Fibroblast of peridontal ligament (primary cell): Measurements from ENCODE around the gene SC5D.

Source experiments
- DNase-seq: peaks from one replicate; pipeline ENCODE4 v3.0.0-alpha.2; 2010; ENCODE audit errors: extremely low read depth

Gene SC5D

GRCh38 chr11:121328967-121329679 lies 36.6 kb downstream of the SC5D start:
- DNase-seq, result no peak

GRCh38 chr11:121329781-121330395 lies 37.3 kb downstream of the SC5D start:
- DNase-seq, result no peak

- no peak for DNase-seq
Observed at GRCh38 chr11:121330614-121331435, 38.3 kb downstream of the SC5D start.

- DNase-seq, result no peak
Observed at GRCh38 chr11:121334973-121335710, 42.6 kb downstream of the SC5D start.

- DNase-seq, result no peak
Observed at GRCh38 chr11:121336279-121336937, 43.8 kb downstream of the SC5D start.

- no peak for DNase-seq
Observed at GRCh38 chr11:121337078-121337477, 44.5 kb downstream of the SC5D start.

- no peak for DNase-seq
Observed at GRCh38 chr11:121337740-121338272, 45.2 kb downstream of the SC5D start.

- DNase-seq, result no peak
Observed at GRCh38 chr11:121338536-121338935, 46.0 kb downstream of the SC5D start.

- no peak for DNase-seq
Observed at GRCh38 chr11:121340032-121340580, 47.5 kb downstream of the SC5D start.

- no peak for DNase-seq
Observed at GRCh38 chr11:121341609-121342008, 49.0 kb downstream of the SC5D start.

- DNase-seq, result no peak
Observed at GRCh38 chr11:121344824-121345223, 52.3 kb downstream of the SC5D start.

GRCh38 chr11:121347094-121347493 lies 54.5 kb downstream of the SC5D start:
- DNase-seq, result no peak

- DNase-seq, result no peak
Observed at GRCh38 chr11:121347813-121348212, 55.2 kb downstream of the SC5D start.

GRCh38 chr11:121348220-121348875 lies 55.8 kb downstream of the SC5D start:
- DNase-seq, result no peak

- no peak for DNase-seq
Observed at GRCh38 chr11:121349790-121350189, 57.2 kb downstream of the SC5D start.

GRCh38 chr11:121350314-121351082 lies 57.9 kb downstream of the SC5D start:
- DNase-seq, result no peak

- DNase-seq, result no peak
Observed at GRCh38 chr11:121351083-121351630, 58.6 kb downstream of the SC5D start.

- DNase-seq, result no peak
Observed at GRCh38 chr11:121352251-121352891, 59.8 kb downstream of the SC5D start.

- DNase-seq, result no peak
Observed at GRCh38 chr11:121354192-121354591, 61.6 kb downstream of the SC5D start.
